Left hindlimb (tissue), 1 donor: ENCODE data around the gene JUP.

Experiments used
- DNase-seq: peaks from one replicate; pipeline ENCODE4 v3.0.0-alpha.2; 2018

JUP gene

GRCh38 chr17:41806685-41807445 is 20.4 kb upstream of the JUP start:
- no peak for DNase-seq

GRCh38 chr17:41803049-41804020 is 16.8 kb upstream of the JUP start:
- no peak for DNase-seq

DNA sequence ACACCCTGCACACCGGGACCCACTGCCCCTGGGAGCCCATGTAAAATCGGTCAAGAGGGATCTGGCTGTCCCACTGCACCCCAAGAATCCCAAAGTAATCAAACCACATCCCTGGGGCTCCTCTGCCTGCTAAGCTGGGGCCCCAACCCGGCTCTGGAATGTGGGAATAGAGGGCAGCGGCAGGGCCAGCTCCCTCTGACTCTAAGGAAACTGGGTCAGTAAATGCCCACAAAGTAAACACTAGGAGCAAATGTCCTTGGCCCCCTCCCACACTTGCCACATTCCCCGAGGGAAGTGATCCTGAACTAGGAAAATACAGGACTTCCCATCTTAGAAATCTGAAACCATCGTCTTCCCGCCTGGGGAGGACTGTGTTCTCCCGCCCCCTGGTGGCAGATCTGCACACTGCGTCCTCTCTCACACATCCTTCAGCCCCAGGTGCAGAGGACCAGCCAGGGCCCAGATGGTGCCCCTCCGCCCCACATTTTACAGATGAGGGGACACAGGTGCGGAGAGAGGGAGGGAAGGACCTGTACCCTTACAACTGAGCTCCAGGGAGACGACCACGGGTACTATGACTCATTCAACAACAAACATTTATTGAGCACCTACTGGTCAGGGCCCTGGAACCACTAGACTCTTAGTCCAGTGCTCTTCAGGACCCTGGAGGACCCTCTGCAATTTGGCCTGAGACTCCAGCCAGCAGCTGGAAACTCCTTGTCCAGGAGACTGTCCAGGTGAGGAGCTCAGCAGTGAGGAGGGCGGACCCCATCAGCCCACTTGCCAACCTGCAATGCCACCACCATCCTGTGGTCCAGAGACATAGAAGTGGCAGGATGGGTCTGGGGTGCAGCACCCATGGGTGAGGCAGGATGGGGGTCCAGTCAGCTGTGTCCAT is 15.1 kb upstream of the JUP start:
- DNase-seq = peak; percentile 87

DNA sequence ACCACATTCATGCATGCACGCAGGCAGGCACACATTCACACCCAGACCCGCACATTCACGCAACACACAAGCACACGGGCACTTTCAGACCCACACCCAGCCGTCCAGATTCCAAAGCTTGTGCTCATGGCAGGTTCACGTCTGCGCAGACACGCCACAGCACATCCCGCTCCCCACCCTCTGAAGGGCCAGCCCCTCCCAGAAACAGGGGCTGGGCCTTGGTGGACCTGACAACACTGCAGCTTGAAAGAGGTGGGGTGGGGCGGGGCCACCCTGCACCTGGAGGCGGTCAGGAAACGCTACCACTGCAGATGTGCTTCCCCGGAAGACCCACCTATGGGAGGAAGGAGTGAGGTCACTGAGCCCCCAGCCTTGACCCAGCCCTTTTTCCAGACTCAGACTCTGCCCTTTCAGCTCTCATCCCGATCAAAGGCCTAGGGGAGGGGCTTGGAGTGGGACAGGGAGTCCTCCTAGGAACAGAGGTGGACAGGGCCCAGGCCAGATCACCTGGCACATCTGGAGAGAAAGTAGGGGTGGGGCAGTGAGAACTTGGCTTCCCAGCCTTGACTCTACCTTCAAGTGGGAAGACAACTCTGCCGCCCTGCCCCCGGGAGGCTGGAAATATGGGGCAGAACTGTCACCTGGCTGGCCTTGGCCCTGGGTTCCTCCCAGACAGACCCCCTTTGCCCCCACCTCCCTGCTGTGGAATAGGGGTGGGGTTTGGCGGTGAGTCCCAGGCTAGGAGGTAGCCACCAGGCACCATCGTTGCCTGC is 14.3 kb upstream of the JUP start:
- no peak for DNase-seq

DNA sequence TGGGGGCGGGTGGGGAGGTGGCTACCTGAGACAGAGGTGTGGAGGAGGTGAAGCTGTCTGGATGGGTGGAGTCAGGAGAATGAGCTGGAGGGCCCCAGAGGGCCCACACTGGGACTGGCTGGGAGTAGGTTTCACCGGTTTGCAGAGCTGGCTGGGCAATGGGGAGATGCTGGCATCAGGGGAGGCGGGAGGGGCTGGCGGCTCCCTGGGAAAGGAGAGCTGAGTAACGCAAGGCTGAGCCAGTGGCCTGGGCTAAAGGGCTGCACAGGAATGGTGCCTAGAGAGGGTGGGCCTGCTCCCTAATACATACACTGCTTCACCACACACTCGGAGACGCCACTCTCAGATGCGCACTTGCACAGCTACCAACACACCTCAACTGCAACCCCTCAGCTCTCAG is 12.9 kb upstream of the JUP start:
- DNase-seq = no peak

GRCh38 chr17:41797377-41797776 is 10.9 kb upstream of the JUP start:
- no peak for DNase-seq

DNA sequence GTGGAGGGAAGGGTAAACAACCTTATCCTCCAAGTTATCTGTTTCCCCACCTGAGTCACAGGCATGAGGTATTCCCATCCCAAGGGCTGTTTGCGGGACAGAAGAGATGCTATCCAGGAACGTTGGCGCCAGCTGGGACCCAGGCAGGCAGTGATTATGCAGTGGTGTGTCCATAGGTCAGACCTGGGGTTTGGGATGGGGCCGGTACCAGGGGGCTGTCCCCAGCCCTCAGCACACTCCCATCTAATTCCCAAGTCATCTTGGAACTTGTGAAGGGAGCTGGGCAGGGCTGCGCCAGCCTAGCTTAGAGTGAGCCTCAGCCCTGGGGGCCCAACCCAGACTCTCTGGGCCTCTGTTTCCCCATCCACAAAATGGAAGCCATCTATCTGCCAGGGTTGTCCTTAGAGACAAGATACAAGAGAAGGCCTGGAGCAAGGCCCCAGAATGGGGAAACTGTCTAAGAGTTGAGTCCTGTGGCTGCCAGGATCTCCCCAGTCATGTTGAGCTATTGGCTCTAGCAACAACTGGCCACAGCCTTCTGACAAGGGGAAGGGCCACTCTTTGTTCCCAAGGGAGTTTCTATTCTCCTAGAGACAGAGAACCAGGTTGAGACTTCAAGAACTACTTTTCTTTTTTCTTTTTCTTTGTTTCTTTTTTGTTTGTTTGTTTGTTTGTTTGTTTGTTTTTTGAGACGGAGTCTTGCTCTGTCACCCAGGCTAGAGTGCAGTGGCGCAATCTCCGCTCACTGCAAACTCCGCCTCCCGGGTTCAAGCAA is 9.8 kb upstream of the JUP start:
- DNase-seq = no peak

DNA sequence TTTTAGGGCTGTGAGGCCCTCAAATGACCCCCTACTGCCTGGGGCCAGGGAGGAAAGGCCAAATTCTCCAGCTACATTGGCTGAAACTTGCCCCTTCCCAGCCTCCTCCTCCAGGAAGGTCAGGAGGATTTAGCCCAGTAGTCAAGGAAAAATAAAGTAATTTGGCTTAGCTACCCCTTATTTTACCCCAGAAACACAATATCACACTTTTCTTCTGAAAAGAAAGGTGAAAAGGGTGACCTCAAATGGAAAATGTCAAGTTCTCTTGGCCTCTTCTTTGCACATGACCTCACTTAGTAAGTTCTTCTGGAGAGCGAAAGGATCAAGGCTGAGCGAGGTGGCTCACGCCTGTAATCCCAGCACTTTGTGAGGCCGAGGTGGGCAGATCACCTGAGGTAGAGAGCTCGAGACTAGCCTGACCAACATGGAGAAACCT is 8.0 kb upstream of the JUP start:
- DNase-seq = no peak

DNA sequence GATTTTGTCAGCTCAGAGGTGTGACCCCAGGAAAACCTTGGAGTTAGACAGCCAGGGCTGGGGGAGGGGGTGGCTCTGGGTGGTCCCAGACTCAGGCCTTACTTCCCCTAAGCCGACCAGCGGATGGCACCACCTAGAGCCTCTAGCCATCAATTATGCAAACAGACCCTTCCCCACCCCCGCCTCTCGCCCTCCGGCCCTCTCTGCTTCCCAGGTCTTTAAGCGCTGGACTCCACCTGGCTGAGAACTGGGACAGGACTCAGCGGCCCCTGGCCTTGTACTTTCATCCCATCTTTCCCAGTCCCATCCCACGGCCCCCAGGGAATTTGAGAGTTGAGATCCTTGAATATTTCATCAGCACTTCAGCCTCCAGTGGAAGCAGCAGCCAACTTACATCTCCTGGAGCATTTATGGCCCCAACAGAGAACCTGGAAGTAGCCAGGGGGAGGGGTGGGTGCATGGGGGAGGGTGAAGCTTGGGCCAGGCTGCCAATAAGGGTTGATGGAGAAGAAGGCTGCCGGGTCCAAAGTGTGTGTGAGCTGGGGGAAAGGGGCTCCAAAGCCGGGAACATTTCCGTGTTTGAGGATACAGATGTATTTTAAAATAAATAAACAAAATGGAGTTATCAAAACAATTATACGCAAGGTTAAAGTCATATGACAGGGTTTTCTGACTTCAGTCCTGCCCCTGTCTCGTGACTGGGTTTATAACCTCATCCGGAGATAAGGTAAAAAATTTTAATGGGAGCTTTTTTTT is 7.5 kb upstream of the JUP start:
- no peak for DNase-seq

- no peak for DNase-seq
These were observed 6.6 kb upstream of the JUP start for GRCh38 chr17:41792845-41793783.

GRCh38 chr17:41787021-41787418 is 509 bp upstream of the JUP start:
- no peak for DNase-seq

- no peak for DNase-seq
These were observed 668 bp downstream of the JUP start for GRCh38 chr17:41785859-41786226.

DNA sequence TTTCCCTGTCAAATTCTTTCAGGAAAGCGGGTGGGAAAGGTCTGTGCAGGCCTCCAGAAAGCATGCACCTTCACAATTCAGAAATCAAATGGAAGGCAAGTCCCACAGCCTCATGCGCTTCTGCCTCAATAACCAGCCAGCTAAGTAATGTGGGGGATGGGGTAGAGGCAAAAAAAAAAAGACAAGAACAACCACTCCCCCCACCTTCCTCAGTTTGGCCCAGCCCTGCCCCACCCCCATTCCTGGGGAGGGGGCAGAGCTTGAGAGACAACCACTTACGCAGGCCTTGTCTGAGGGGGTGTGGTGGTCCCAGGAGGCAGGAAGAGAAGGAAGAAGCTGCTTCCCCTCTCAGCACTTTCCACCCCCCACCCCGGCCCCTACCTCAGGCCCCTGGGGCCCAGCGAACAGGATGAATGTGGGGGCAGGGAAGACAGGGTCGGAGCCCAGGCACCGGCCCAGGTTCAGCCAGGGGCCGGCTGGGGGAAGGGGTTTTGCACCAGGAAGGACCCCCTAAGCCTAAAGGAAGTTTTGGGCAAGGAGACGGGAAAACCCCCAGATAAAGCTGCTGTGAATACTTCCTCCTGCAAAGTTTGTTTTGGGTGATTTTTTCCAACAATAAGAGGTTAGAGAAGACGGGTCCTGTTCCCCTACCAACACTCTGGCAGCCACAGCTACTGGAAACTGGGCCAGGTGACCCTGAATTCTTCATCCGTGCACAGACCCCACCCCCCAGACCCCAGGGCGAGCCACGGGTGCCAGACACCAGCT is 1.2 kb downstream of the JUP start:
- peak; percentile 76 for DNase-seq

DNA sequence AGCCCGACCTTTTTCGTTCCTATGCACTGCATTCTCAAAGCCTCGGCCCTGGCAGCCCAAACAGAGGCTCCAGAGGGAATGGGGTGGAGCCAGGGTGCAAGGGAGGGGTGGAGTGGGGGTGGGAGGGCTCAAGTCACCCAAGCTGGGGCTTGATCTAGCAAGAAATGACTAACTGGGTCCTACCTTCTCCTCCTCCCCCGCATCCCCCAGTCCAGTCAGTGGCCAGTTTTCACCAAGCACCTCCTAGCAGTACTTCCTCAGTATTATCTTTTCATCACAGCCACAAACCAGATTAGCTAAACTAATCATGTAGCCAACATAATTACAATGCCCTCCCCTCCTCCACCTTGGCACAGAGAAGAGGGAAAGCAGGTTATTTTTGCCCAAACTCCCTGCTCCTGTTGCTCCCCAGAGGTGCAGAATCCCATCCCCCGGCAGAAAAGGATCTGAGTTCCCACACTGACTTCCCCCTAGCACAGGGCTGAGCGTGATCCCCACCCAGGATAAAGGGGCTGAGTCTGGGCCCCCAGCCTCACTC is 2.2 kb downstream of the JUP start:
- DNase-seq = no peak

DNA sequence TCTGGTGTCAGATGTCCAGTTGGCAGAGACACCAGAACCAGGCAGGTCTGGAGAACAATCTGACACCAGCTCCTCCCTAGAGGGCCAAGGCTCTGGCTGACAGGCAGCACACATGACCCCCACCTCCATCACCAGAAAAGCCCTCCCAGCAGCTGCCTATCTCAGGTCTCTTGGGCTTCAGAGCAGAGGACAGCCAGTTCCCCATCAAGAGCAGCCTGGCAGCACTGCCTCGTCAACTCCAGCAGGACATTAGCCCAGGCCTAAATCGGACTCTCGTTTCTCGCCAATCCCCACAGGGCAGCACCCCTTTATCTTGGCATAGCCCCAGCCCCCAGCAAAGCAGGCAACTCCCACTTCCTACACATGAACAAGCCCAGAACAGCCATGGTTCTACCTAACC is 4.4 kb downstream of the JUP start:
- DNase-seq = no peak

DNA sequence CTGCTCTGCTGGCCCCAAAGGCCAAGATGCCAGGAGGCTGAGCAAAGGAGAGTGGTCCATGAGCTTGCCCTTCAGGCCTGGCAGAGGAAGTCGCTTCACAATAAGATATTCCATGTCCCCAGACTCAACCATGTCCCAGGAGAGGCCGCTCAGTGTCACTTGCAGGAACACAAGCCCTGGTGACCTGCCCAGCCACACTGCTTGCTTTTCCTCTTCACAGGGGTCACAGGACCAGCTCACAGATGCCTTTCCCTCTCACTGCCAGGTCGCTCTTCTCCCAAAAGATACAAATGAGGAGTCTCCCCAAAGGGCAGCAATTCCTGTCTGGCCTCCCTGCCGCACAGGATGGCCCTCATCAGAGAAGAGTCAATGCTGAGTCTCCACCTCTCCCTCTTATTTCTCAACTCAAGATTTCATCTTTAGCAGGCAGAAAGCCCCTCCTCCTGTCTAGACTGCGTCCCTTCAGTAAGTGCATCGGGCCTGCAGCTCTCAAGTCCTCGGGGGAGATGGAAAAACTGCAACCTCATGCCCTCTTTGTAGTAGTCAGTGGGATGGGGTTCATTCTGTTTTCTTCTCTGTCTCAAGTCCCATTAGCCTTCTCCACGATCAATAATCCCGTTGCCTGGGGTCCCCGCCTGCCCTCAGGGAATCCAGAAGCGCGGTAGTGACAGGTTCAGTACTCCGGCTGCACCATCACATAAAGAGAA is 5.0 kb downstream of the JUP start:
- no peak for DNase-seq

DNA sequence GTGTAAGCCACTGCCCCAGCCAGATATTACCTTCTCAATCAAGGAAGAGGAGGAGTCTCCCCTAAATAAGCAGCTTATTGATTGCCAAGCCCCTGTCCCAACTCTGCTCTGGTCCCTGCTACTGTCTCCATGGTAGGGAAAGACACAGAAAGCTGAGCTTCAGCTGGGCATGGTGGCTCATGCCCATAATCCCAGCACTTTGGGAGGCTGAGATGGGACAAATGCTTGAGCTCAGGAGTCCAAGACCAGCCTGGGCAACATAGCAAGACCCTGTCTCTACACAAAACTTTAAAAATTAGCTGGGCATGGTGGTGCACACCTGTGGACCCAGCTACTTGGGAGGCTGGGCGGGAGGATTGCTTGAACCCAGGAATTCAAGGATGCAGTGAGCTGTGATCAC is 6.6 kb downstream of the JUP start:
- DNase-seq = no peak
